Measurements from ENCODE around the gene FAM83E.
"Not testable (repeated sequence)": the region's sequence is repeated elsewhere in the genome, so short reads cannot be mapped to it uniquely, and the experiment has no call there.

The FAM83E gene

DNA sequence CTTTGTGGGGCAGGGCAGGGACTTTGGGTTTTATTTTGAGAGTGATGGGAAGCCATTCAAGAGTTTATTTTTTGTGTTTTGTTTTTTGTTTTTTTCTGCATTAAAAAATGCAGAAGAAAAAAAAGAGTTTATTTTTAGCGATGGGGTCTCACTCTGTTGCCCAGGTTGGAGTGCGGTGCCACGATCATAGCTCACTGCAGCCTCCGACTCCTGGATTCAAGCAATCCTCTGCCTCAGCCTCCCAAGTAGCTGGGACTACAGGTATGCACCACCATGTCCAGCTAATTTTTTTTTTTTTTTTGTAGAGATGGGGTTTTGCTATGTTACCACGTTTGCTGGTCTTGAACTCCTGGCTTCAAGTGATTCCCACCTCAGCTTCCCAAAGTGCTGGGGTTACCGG lies 43.6 kb upstream of the FAM83E start:
- in situ Hi-C loops (cut with MboI; ENCODE audit: low sequenced_read_pairs, unreplicated experiment), result no loop called here
- TF ChIP-seq, protein P1, sequence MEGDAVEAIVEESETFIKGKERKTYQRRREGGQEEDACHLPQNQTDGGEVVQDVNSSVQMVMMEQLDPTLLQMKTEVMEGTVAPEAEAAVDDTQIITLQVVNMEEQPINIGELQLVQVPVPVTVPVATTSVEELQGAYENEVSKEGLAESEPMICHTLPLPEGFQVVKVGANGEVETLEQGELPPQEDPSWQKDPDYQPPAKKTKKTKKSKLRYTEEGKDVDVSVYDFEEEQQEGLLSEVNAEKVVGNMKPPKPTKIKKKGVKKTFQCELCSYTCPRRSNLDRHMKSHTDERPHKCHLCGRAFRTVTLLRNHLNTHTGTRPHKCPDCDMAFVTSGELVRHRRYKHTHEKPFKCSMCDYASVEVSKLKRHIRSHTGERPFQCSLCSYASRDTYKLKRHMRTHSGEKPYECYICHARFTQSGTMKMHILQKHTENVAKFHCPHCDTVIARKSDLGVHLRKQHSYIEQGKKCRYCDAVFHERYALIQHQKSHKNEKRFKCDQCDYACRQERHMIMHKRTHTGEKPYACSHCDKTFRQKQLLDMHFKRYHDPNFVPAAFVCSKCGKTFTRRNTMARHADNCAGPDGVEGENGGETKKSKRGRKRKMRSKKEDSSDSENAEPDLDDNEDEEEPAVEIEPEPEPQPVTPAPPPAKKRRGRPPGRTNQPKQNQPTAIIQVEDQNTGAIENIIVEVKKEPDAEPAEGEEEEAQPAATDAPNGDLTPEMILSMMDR (IDR thresholded peaks at IDR 0.05; ENCODE audit: borderline replicate concordance, control extremely low read depth, extremely low read depth, insufficient read depth, missing control alignments), result no peak
- no peak for DNase-seq (ENCODE audit: low spot score)

DNA sequence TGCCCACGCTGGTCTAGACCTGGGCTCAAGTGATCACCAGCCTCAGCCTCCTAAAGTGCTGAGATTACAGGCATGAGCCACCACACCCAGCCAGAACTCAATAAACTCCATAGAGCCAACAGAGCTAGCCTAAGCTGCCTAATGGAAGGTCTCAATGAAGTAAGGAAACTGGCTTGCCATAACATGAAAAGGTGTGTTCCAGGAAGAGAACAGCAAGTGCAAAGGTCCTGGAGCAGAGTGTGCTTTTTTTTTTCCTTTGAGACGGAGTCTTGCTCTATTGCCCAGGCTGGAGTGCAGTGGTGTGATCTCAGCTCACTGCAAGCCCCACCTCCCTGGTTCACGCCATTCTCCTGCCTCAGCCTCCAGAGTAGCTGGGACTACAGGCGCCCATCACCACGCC lies 43.0 kb upstream of the FAM83E start:
- in situ Hi-C loops (cut with MboI; ENCODE audit: low sequenced_read_pairs, unreplicated experiment), result not testable (repeated sequence)

DNA sequence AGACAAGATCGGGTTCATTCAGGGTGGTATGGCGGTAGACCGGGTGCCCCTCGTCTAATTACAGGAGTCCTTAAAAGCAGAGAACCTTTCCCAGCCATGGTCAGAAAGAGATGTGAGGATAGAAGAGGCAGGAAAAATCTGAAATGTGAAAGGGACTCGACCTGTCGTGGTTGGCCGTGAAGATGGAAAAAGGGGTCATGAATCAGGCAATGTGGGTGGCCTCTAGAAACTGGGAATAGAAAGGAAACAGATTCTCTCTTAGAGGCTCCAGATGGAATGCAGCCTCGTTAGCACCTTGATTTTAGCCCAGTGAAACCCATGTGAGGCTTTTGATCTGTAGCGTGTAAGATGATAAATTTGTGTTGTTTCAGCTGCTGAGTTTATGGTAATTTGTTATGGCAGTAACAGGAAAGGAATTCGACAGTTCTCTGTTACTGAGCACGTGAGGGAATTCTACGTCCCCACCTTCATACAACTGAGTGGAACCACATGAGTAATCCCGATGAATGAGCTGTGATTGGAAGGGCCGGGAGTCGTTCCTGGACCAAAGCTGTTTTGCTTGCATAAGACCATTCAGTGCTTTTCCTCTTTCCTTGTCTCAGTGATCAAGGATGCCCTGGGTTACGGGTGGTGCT lies 42.1 kb upstream of the FAM83E start:
- in situ Hi-C loops (cut with MboI; ENCODE audit: low sequenced_read_pairs, unreplicated experiment), result no loop called here
- DNase-seq (ENCODE audit: low spot score), result no peak
- TF ChIP-seq, protein P1 (IDR thresholded peaks at IDR 0.05; ENCODE audit: borderline replicate concordance, control extremely low read depth, extremely low read depth, insufficient read depth, missing control alignments), result no peak

More for the DNA sequence above, 43.0 kb upstream of the FAM83E start:
- DNase-seq (ENCODE audit: low spot score), result not testable (repeated sequence)

DNA sequence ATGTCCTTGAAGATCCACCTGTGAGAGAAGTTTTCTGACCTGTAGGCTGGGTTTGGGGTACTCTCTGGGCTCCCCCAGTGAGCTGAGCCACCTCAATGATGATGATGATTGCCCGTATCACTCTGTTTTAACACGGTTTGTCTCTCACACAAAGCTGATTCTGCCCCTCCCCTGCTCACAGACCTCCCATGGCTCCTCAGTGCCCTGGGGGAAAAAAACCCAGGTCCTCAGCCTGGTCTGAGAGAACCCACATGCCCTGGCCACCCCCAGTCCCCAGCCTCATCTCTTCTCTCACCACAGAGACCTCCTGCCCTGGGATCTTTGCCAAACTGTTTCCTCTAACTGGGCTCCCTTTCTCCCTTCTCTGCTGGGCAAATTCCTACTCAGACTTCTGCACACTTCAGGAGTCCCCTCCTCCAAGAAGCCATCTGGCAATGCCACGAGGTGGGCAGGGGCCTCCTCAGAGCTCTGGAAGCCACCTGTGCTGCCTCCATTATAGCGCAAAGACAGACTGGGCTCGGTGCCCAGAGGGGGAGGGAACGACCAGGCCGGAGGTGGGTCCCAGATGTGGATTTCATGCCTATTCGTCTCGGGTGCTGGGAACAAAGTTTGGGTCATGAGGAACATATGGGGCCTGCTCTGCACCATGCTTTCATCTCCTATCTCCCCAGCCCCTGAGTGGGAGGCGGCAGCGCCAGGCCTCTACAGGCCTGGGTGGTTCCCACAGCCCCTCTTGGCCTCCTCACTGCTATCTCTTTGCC lies 39.6 kb upstream of the FAM83E start:
- in situ Hi-C loops (cut with MboI; ENCODE audit: low sequenced_read_pairs, unreplicated experiment), result no loop called here
- DNase-seq (ENCODE audit: low spot score), result no peak

DNA sequence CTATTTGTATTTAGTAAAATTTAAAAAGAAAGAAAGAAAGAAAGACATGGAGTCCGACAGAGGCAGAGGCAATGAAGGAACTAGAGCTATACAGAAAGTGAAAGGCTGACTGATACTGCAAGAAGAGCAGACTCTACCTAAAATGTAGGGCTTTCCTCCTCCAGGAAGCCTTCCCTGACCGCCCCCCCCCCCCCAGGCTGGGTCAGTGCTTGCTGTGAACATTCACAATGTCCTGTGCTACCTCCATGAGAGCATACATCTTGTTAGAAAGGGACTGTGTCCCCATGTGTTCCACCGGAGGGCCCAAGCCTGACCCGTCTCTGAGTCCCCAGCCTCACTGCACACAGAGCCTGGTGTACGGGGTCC lies 36.8 kb upstream of the FAM83E start:
- TF ChIP-seq, protein P1 (IDR thresholded peaks at IDR 0.05; ENCODE audit: borderline replicate concordance, control extremely low read depth, extremely low read depth, insufficient read depth, missing control alignments), result no peak
- in situ Hi-C loops (cut with MboI; ENCODE audit: low sequenced_read_pairs, unreplicated experiment), result no loop called here
- DNase-seq (ENCODE audit: low spot score), result no peak

More for the DNA sequence above, 39.6 kb upstream of the FAM83E start:
- TF ChIP-seq, protein P1 (IDR thresholded peaks at IDR 0.05; ENCODE audit: borderline replicate concordance, control extremely low read depth, extremely low read depth, insufficient read depth, missing control alignments), result no peak

DNA sequence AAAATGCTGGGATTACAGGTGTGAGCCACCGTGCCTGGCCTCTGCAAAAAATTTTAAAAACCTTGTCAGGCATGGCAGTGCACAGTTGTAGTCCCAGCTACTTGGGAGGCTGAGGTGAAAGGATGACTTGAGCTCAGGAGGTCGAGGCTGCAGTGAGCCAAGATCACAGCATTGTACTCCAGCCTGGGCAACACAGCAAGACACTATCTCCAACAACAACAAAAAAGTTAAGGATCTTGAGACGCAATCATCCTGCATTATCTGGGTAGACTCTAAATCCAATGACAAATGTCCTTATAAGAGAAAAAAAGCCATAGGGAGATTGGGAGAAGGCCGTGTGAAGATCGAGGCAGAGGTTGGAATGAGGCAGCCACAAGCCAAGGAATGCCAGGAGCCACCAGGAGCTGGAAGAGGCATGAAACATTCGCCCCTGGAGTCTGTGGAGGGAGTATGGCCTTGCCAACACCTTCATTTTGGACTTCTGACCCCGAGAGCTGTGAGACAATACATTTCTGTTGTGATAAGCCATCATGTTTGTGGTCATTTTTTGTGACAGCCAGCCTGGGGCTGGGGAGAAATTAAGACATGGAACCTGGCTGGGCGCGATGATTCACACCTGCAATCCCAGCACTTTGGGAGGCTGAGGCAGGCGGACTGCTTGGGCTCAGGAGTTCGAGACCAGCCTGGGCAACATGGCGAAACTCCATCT lies 36.3 kb upstream of the FAM83E start:
- DNase-seq (ENCODE audit: low spot score), result no peak
- TF ChIP-seq, protein P1 (IDR thresholded peaks at IDR 0.05; ENCODE audit: borderline replicate concordance, control extremely low read depth, extremely low read depth, insufficient read depth, missing control alignments), result no peak
- in situ Hi-C loops (cut with MboI; ENCODE audit: low sequenced_read_pairs, unreplicated experiment), result no loop called here

DNA sequence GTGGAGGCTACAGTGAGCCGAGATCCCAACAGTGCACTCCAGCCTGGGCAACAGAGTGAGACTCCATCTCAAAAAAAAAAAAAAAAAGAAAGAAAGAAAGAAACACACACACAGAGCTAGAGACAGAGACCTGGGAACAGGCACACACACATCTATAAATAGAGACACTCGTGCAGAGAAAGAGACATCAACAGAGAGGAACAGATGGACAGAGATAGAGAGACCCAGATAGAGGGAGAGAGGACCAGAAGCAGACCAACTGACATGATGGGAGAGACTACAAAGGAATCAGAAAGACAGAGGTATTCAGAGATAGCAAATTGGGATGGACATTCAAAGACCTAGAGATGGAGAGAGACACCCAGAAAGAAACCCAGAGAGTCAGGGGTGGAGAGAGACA lies 33.3 kb upstream of the FAM83E start:
- no peak for DNase-seq (ENCODE audit: low spot score)
- in situ Hi-C loops (cut with MboI; ENCODE audit: low sequenced_read_pairs, unreplicated experiment), result no loop called here
- TF ChIP-seq, protein P1 (IDR thresholded peaks at IDR 0.05; ENCODE audit: borderline replicate concordance, control extremely low read depth, extremely low read depth, insufficient read depth, missing control alignments), result no peak
